Ramos (cell line): ENCODE measurements around the gene SYNE3.

ENCODE experiments used
- in situ Hi-C: fragments of 300-500 bp; cut with MboI; formaldehyde crosslinking; loops from one replicate; pipeline ENCODE4 v1.14.3; 2022; ENCODE audit warnings: low sequenced_read_pairs; ENCODE audit not compliant: unreplicated experiment

Gene SYNE3

DNA sequence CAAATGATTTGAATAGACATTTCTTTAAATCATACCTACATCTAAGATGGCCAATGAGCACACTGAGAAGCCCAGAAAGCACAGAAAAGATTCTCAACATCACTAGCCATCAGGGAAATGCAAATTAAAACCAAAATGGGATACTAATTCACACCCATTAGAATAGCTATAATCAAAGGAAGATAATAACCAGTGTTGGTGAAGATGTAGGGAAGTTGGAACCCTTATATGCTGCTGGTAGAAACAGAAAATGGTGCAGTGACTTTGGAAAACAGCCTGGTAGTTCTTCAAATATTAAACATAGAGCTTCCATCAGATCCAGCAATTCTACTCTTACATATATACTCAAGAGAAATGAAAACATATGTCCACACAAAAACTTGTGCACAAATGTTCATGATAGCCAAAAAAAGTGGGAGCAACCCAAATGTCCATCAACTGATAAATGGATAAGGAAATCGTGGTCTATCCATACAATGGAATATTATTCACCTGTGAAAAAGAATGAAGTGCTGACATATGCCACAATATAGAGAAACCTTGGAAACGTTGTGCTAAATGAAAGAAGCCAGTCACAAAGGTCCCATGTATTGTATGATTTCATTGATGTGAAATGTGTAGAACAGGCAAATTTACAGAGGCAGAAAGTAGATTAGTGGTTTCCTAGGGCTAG is 24.4 kb downstream of the SYNE3 start:
- in situ Hi-C loops, result no loop called here

DNA sequence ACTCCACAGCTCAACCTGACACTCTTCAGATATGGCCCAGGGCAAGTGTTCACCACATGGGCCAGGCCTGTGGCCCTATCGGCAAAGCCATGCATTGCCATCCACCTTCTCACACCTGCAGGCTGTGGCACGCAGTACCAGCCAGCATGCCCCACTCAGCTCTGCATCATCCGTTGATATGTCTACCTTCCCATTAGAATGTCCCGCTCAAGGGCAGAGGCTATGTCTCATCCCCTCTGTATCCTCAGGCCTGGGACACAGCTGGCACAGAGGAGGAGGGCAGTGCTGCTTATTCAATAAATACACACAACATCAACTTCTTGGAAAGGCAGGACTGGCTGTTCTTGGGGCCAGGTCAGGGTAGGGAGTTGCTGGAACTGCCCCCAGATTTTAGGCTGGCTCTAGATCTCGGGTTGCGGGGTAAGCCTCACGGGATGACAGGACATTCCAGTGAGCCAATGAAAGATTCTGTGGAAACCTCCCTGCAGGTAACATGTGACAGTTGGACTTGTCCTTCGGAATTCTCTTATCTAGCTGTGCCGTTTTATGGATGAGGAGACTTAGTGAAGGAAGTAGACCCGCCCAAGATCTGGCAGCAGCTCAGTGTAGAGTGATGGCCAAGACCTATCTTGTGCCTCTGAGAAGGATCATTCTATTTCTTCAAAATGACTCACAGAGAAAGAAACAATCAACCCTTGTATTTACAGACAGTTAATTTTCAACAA is 25.6 kb downstream of the SYNE3 start:
- in situ Hi-C loops, result no loop called here

DNA sequence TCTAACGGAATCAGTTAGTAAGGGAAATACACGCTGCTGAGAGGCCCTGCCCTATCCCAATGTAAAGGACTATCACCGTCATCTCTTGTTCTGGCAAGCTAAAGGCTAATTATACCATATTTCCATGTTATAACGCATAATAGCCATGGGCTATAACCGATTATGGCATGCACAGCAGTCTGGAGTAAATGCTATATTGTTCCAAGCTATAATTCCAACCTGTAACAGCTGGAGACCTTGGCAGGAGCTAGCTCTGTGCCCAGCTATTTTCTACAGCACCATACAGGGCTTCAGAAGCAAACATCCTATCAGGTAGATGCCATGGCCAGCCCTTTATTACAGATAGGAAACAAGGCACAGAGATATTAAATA is 26.3 kb downstream of the SYNE3 start:
- in situ Hi-C loops, result no loop called here

DNA sequence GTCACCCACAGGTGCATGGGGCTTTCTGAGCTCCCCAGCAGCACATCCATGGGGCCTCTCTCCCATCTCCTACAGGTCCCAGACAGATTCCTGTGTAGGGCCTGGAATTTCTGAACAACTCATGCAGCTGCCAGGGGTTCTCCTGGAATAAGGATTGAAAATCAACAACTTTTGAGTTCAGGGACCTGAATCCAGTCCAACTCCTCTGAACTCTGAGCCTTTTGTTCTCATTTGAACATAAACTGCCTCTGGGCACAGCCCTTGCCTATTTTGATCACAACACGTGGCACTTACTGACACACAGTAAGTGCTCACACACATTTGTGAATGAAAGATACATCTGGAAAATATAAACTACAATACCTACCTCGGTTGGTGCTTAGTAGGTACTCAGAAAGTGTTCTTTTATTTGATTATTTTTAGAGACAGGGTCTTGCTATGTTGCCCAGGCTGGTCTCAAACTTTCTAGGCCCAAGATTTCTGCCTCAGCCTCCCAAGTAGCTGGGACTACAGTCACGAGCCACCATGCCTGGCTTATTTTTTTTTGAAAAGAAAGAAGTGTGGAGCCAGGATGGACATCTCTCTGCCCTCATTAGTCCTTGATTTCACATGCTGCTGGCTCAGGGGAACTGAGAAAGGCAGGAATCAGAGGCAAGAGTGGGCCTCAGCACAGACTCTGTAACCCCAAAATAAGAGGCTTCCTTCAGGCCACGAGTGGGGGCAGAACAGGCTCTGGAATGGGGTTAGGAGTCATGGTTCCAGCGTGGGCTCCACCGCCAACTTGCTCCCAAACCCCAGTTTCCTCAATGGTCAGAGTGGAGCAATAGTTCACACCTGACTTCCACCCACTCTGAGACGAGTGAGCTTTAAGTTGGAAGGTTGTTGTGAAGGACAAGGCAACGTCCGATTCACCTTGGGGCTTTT is 27.0 kb downstream of the SYNE3 start:
- in situ Hi-C loops, result no loop called here

DNA sequence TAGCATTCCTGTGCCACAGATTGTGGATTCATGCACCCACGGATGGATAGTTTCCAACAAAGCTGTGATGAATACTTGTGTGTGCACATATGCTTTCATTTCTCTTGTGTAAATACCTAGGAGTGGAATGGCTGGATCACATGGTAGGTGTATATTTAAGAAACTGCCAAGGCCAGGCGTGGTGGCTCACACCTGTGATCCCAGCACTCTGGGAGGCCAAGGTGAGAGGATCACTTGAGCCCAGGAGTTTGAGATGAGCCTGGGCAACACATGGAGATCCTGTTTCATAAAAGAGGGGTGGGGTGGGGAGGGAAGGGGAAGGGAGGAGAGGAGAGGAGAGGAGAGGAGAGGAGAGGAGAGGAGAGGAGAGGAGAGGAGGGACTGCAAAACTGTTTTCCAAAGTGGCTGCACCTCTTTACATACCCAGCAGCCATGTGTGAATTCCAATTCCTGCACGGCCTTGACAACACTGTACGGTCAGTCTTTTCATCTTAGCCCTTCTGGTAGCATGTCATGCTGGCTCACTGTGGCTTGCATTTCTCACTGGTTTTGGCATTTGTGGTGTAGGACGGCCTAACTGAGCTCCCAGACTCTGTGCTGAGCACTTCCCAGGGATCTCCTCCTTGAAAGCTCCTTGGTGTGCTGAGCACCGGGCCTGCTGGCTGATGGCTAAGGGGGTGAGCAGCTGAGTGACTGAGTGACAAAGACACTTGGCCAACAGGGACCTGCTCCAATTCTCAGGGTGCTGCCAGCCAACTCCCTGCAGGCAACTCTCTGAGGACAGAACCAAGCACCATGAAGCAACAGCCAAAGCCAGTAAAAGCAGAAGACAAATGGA is 27.9 kb downstream of the SYNE3 start:
- in situ Hi-C loops, result no loop called here

DNA sequence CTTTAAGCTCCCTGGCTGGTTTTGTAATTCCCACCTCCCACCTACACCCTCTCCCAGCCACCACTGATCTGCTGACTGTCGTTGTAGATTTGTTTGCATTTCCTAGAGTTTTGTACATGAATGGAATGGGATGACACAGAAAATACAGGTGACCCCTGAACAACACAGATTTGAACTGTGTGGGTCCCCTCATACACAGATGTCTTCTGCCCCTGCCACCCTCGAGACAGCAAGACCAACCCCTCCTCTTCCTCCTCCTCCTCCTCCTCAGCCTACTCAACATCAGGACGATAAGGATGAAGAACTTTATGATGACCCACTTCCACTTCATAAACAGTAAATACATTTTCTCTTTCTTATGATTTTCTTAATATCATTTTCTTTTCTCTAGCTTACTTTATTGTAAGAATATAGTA is 28.8 kb downstream of the SYNE3 start:
- in situ Hi-C loops, result no loop called here

DNA sequence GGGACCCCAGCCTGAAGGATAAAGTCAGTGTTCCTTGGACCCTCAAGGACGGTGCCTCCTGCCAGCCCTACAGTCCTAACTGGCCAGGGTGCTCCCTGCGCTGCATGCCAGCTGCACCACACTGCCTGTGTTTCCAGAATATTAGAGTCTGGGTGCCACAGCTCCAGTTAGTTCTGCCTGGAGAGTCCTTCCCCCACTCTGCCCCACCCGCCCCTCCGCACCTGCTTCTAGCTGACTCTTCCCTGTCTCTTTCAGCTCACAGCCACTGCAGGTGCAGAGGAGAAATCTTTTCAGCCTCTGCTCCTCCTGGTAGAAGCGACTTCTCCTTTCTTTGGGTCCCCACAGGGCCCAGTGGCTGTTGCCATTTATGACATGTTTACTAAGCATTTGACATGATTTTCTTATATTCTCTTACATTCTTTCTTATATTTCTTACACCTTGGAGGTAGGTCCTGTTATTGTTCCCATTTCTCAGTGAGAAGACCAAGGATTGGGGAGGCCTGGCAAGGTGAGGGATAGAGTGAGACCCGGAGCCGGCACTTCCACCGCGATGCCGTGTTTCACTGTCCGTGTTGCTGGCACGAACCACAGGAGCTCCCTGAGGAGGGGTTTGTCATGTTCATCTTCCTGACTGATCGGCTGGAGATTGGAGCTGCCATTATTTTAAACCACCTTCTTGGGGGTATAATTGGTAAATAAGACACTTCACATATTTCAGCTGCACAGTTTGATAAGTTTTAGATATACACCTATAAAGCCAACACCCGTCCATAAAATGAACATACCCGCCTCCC is 29.4 kb downstream of the SYNE3 start:
- in situ Hi-C loops, result no loop called here

DNA sequence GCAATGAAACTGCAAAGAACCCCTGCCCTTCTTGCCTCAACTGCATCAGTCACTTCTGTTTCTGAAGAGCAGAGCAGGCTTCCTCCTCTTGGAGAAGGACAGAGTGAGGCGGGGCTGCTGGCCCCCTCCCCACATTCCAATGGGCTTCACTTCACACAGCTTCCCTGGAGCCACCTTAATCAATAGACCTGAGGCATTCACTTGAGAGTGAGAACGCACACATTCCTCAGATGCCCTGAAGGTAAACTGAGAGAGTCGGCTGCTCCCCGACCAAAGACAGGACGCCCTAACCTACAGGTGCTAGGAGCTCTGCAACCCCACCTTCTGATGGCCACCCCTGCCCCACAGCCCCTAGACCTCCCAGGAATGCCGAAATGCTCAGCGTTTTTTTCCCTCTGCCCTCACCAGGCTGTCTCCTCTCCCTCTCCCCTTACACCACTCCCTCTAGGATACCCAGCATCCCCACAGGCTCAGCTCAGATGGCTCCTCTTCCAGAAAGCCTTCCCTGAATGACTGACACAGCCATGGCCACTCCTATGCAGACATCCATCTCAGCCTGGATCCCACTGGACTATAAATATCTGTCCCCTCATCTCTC is 31.1 kb downstream of the SYNE3 start:
- in situ Hi-C loops, result no loop called here

DNA sequence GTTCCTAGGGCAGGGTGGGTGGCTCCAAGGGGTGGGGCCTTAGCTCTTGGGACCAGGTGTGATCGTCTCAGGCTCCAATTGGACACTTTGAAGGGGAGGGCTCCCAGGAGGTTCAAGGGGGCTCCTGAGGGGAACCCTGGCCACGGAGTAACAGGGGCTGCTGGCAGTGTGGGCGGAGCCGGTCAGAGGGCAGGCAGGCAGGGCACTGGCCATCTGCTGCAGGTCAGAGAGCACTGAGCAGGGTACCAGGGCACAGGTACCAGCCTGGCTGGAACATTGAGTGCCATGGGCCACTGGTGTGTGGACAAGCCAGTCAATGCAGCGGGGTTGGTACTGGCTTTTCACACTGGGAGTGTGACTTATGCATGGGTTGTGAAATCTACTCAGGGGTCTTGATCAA is 32.2 kb downstream of the SYNE3 start:
- in situ Hi-C loops, result no loop called here

DNA sequence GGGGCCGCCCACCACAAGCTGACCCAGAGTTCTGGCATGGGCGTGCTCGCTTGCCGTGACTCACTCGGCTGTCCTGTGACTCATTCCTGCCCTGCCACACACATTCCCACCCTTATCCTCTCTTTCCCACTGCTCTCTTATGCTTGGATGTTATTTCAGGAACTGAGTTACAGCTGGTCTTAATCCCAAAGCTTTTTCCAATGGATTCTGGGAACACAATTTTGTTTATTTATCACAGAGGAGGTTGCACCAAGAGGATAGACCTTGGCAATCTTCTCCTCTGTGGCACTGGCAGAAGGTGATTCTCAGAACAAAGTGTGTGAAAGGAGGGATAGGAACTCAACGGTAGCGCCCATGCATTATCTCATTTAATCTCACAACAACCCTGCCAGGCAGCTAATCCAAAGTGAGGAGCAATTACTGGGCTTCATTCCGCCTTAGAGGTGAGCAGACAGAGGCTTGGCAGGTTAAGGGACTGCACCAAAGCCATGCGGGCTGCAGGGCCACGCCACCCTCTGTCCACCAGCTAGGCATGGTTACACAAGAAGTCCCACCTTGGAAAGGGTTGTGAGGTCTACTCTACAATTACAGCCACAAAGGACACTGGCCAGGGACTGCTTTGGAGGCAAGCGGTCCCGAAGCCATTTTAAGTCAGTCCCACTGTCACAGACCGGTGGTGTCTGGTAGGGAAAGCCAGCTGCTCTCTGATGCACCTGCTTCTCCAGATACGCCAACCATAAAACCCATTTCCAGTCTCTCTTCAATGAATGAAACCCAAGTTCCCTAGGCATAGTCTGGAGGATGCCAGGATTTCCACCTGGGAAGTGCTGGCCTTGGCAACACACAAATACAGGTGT is 32.9 kb downstream of the SYNE3 start:
- in situ Hi-C loops, result no loop called here

DNA sequence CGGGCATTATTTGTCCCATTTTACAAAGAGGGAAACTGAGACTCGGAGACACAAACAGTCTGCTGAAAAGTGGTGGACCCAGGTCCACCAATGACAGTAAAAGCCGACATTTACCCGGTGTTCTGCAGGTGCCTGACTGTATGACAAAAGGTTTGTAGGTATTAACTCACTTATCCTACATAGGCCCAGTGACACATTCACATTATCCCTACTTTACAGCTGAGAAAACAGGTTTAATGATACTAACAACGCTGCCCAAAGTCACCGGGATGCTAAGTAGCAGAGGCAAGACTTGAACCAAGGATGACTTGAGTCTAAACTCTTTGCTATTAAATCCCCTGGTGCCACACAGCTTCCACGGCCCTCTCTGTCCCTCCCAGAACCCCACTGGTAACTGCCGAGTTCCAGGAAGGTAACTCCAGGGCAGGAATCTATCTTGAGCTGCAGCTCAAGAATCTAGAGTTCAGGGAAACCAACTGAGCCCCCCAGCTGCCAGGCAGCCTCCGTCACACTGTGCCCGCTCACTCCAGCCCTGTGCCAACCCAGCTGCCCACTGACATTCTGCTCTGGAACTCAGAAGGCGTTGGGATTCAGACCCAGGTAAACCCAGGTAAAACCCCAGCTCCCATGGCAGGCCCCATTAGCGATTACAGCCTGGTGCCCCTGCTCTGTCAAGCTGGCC is 33.7 kb downstream of the SYNE3 start:
- in situ Hi-C loops, result no loop called here

DNA sequence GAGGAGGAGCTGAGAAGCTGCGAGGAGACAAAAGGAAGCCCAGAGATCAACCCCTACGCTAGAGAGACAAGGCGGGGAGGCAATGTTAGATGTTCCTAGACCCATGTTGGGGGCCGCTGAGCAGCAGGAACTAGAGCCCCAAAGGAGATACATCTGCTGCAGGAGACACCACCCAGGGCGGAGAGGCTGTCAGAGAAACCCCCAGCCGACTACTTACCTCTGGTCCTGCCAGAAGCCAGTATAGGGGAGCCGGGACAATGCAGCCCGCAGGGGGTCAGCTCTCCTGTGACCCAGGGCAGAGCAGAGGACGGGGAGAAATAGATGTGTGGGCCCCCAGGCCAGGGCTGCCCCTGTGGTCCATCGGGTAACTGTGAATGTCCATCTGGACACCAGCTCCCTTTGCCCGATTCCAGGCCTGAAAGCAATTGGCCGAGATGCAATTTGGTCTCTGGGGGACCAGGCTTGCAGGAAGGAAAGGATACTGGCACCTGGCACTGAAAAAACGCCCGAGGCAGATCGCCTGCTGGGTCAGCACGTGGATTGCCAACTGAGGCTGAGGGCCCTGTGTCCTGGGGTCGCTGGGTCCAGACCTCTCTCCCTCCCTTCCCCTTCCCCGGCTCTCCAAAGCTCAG is 34.9 kb downstream of the SYNE3 start:
- in situ Hi-C loops, result no loop called here

DNA sequence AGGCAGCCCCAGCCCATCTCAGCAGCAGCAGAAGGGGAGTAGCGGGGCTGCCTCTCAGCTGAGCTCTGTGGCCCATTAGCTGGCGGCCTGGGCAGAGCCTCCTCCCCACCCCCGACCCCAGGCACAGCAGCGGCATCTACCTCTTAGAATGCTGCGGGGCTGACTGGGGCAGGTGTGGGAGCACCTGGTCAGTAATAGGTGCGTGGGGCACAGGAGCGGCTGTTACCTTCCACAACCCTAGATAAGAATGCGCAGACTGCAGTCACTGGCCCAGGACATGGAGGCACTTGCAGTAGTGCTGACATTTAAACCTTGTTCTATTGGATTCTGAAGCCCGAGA is 35.6 kb downstream of the SYNE3 start:
- in situ Hi-C loops, result no loop called here

DNA sequence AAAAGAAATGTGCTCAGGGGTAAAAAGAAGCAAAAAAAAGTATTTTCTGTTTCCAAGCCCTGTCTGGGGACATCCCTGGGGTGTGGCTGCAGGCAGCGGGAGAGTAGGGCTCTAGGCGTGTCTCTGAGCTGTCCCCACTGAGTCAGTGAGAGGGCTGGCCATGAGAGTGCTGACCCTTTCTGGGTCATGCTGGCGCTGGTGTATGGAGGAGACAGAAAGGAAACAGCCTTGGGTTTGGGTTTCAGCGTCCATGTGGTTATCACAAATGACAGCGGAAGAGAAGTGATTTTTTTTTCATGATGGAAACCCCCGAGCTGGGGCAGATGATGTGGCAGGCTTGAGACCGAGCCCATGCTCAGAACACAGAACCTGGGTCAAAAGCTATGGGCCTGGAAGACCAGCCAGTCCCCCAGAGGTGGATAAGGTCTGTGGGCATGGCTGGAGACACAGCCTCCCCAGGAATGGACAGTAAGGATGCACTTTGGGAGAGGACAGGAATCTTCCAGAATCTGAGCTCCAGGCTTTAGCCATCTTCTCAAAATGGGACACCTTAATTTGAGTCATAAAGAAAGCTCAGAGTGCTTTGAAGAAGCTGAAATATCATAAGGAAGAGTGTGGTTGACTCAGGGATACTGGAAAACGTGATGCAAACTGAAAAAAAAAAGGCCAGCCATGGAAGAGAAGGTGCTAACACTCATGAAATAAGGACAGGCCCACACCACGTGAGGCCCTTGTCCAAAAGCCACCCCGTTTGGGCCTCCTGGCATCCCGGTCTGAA is 36.2 kb downstream of the SYNE3 start:
- in situ Hi-C loops, result no loop called here

DNA sequence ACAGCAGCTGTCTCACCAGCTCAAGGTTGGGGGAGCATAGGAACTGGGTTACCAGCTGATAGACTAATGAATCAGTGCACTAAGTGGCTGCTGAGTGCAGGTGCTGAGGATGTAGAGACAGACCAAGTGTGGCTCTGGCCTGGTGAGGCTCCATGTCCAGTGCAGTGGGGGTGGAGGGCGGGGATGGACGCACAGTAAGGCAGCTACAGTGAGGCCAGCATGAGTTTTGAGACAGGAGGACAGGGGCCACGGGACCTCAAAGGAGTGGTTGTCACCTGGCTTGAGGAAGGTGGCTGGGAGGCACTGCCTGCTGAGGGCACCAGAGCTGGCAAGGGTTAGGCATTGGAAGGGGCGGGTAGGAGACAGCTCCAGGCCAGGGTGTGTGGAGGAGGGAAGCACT is 37.0 kb downstream of the SYNE3 start:
- in situ Hi-C loops, result no loop called here

DNA sequence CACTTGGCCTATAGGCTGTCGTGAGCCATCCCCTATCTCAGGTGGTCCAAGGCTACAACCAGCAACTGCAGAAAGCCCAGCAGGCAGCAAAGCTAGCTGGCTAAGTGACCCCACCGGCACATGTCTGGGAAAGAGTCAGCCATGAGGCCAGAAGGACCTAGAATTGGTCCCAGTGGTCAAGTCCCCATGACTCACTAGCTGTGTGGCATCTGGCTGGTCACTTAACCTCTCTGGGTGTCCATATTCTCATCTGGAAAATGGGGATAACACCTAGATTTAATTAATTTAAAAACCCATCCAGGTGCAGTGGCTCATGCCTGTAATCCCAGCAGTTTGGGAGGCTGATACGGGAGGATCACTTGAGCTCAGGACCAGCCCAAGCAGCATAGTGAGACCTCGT is 37.6 kb downstream of the SYNE3 start:
- in situ Hi-C loops, result no loop called here

DNA sequence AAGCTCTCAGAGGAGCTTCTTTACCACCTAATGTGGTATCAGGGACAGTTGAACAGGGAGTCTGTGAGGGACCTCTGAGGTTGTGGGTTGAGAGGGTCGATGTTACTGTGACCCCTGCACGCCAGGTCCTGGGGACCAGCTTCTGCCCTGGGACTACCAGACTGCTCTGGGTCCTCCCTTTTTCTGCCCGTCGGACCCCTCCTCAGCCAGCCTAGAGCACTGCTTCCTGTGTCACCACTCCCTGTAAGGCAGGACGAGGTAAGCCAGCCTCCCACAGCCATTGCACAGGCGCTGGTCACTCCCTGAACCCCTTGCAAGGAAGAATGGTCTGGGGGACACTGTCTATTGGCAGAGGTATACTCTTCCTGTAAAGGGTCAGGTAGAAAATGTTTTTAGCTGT is 38.1 kb downstream of the SYNE3 start:
- in situ Hi-C loops, result no loop called here
